Measurements from ENCODE around the gene STEAP4. TPM values are rescaled to one million over a fixed set of nuclear protein-coding genes. Genes with fewer than 3 reads are reported as not detected.

Gene STEAP4
- total RNA-seq, 1 experiment from 2014 or later = 7.4 TPM

- H3K9me3 Mint-ChIP-seq (ENCODE audit: low read depth, unreplicated experiment) = no peaks in the 10 kb centered on the region
- no peaks in the 10 kb centered on the region for H3K27me3 Mint-ChIP-seq (ENCODE audit: unreplicated experiment)
- intact Hi-C loops (cut with micrococcal nuclease; ENCODE audit: unreplicated experiment) = no loop called here
- BruUV-seq (replicated peaks) = no TSS peak
- CTCF ChIA-PET = no interaction called here
- H3K27ac Mint-ChIP-seq (ENCODE audit: unreplicated experiment) = no peak overlapping the region
- DNase-seq = no peak
- no peak overlapping the region for H3K4me3 Mint-ChIP-seq (ENCODE audit: low read depth, unreplicated experiment)
- no peaks in the 10 kb centered on the region for H3K4me1 Mint-ChIP-seq (ENCODE audit: low read depth, unreplicated experiment)
- TF ChIP-seq, protein P1, sequence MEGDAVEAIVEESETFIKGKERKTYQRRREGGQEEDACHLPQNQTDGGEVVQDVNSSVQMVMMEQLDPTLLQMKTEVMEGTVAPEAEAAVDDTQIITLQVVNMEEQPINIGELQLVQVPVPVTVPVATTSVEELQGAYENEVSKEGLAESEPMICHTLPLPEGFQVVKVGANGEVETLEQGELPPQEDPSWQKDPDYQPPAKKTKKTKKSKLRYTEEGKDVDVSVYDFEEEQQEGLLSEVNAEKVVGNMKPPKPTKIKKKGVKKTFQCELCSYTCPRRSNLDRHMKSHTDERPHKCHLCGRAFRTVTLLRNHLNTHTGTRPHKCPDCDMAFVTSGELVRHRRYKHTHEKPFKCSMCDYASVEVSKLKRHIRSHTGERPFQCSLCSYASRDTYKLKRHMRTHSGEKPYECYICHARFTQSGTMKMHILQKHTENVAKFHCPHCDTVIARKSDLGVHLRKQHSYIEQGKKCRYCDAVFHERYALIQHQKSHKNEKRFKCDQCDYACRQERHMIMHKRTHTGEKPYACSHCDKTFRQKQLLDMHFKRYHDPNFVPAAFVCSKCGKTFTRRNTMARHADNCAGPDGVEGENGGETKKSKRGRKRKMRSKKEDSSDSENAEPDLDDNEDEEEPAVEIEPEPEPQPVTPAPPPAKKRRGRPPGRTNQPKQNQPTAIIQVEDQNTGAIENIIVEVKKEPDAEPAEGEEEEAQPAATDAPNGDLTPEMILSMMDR (IDR thresholded peaks at IDR 0.05; ENCODE audit: unreplicated experiment) = no peak
- no peaks in the 10 kb centered on the region for H3K36me3 Mint-ChIP-seq (ENCODE audit: insufficient read depth, unreplicated experiment)
Observed at GRCh38 chr7:88329532-88330463, 23.1 kb upstream of the STEAP4 start.

DNA sequence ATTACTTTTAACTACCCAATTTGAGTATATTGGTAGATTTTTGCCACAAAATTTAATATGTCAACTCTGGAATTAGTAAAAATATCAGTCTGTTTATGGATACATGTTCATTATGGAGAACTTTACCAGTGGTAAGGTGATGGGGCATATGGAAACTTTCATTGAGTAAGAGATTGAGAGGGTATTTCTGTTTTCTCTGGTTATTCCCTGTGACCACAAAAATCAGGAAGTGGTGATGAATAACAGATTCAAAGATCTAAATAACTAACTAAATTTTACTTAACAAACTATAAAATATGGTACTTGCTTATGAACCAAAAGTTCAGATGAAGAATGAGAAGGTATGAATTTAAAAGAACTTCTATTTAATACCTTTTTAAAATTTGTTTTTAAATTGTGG lies 22.1 kb upstream of the STEAP4 start:
- H3K9me3 Mint-ChIP-seq (ENCODE audit: low read depth, unreplicated experiment) = no peaks in the 10 kb centered on the region
- DNase-seq = no peak
- no peaks in the 10 kb centered on the region for H3K4me1 Mint-ChIP-seq (ENCODE audit: low read depth, unreplicated experiment)
- no peak overlapping the region for H3K4me3 Mint-ChIP-seq (ENCODE audit: low read depth, unreplicated experiment)
- H3K27ac Mint-ChIP-seq (ENCODE audit: unreplicated experiment) = no peak overlapping the region
- CTCF ChIA-PET = no interaction called here
- no TSS peak for BruUV-seq (replicated peaks)
- H3K27me3 Mint-ChIP-seq (ENCODE audit: unreplicated experiment) = no peaks in the 10 kb centered on the region
- no peaks in the 10 kb centered on the region for H3K36me3 Mint-ChIP-seq (ENCODE audit: insufficient read depth, unreplicated experiment)
- TF ChIP-seq, protein P1 (IDR thresholded peaks at IDR 0.05; ENCODE audit: unreplicated experiment) = no peak
- intact Hi-C loops (cut with micrococcal nuclease; ENCODE audit: unreplicated experiment) = no loop called here

GRCh38 chr7:88324699-88325098 lies 18.0 kb upstream of the STEAP4 start:
- Mint-ChIP-seq H3K4me1 (ENCODE audit: low read depth, unreplicated experiment) (no peaks in the 10 kb centered on the region), H3K36me3 (ENCODE audit: insufficient read depth, unreplicated experiment) (no peaks in the 10 kb centered on the region), H3K27ac (ENCODE audit: unreplicated experiment) (no peak overlapping the region), H3K9me3 (ENCODE audit: low read depth, unreplicated experiment) (no peaks in the 10 kb centered on the region), H3K27me3 (ENCODE audit: unreplicated experiment) (no peaks in the 10 kb centered on the region), H3K4me3 (ENCODE audit: low read depth, unreplicated experiment) (no peak overlapping the region)
- TF ChIP-seq, protein P1 (IDR thresholded peaks at IDR 0.05; ENCODE audit: unreplicated experiment) = no peak
- BruUV-seq (replicated peaks) = no TSS peak
- intact Hi-C loops (cut with micrococcal nuclease; ENCODE audit: unreplicated experiment) = no loop called here
- CTCF ChIA-PET = interaction anchor here (0.6 kb wide), 1 partner anchor 917 kb away, joined by 3 read pairs; no protein-coding TSS in a partner anchor
- no peak for DNase-seq

DNA sequence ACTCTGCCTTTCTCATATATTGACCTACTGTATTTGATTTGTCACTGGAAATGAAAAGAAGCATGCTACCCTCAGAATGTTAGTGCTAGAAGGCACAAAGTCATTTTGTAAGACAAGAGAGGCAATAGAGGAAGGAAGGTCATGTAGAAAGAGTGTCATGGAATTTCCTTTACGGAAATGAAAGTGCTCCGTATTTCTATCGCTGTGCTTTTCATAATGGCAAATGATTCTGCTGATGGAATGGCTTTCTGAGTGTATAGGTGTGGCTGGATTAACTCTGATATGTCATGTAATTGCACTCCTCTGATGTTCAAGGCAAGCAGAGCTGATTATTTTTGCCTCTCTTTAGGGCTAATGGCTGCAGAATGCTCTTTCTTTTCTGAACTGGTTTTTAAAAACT lies 15.5 kb upstream of the STEAP4 start:
- DNase-seq = no peak

More for the DNA sequence above, 15.5 kb upstream of the STEAP4 start:
- Mint-ChIP-seq H3K27me3 (ENCODE audit: unreplicated experiment) (no peaks in the 10 kb centered on the region), H3K4me1 (ENCODE audit: low read depth, unreplicated experiment) (peaks cover 7% of the 10 kb centered on the region), H3K9me3 (ENCODE audit: low read depth, unreplicated experiment) (no peaks in the 10 kb centered on the region), H3K4me3 (ENCODE audit: low read depth, unreplicated experiment) (no peak overlapping the region), H3K36me3 (ENCODE audit: insufficient read depth, unreplicated experiment) (no peaks in the 10 kb centered on the region), H3K27ac (ENCODE audit: unreplicated experiment) (no peak overlapping the region)
- TF ChIP-seq, protein P1 (IDR thresholded peaks at IDR 0.05; ENCODE audit: unreplicated experiment) = no peak
- no TSS peak for BruUV-seq (replicated peaks)
- intact Hi-C loops (cut with micrococcal nuclease; ENCODE audit: unreplicated experiment) = no loop called here
- CTCF ChIA-PET = no interaction called here
